ENCODE results near the gene LRMDA.

The LRMDA gene

GRCh38 chr10:75825661-75826060 is 394.2 kb downstream of the LRMDA start:
- no peak overlapping the region for H3K56ac ChIP-seq (ENCODE audit: low read length)
- no peak for DNase-seq
- no peak overlapping the region for H2BK120ac ChIP-seq (ENCODE audit: low read depth, low read length)
- H3K4ac ChIP-seq (ENCODE audit: low read depth, low read length): no peak overlapping the region
- H4K8ac ChIP-seq (ENCODE audit: low read depth, low read length): no peak overlapping the region
- no peak overlapping the region for H3K9ac ChIP-seq (ENCODE audit: low read length)
- no peaks in the 10 kb centered on the region for H3K79me2 ChIP-seq (ENCODE audit: control insufficient read depth, insufficient read depth, low read length)
- no peaks in the 10 kb centered on the region for H3K27me3 ChIP-seq (ENCODE audit: insufficient read depth, low read length, poor library complexity)
- H3K79me1 ChIP-seq (ENCODE audit: low read length): no peaks in the 10 kb centered on the region
- no peak overlapping the region for H4K5ac ChIP-seq (ENCODE audit: low read length)
- no peaks in the 10 kb centered on the region for H3K4me1 ChIP-seq (ENCODE audit: control insufficient read depth, low read depth, low read length)
- no peak overlapping the region for H3K27ac ChIP-seq (ENCODE audit: low read depth, low read length)
- H3K18ac ChIP-seq (ENCODE audit: low read length): no peak overlapping the region
- no peaks in the 10 kb centered on the region for H3K36me3 ChIP-seq (ENCODE audit: control insufficient read depth, insufficient read depth, low read length)
- no peak overlapping the region for H3K23ac ChIP-seq (ENCODE audit: low read length)
- no peak overlapping the region for H2AK5ac ChIP-seq (ENCODE audit: low read length)
- H2BK5ac ChIP-seq (ENCODE audit: low read length): no peak overlapping the region
- H3K4me3 ChIP-seq (ENCODE audit: low read length): no peak overlapping the region
- no peak overlapping the region for H2BK15ac ChIP-seq (replicated peaks; ENCODE audit: low read depth)
- WGBS (ENCODE audit: extremely low coverage, insufficient coverage, low lambda C conversion rate): no CpG with 5 or more reads among the region's 5 CpGs
- no peak overlapping the region for H3K4me2 ChIP-seq (ENCODE audit: low read length)

- Histone ChIP-seq H3K79me1 (ENCODE audit: low read length) (no peaks in the 10 kb centered on the region), H4K5ac (ENCODE audit: low read length) (no peak overlapping the region), H2BK120ac (ENCODE audit: low read depth, low read length) (no peak overlapping the region), H3K9ac (ENCODE audit: low read length) (no peak overlapping the region), H3K18ac (ENCODE audit: low read length) (no peak overlapping the region), H3K36me3 (ENCODE audit: control insufficient read depth, insufficient read depth, low read length) (no peaks in the 10 kb centered on the region), H3K27me3 (ENCODE audit: insufficient read depth, low read length, poor library complexity) (no peaks in the 10 kb centered on the region), H3K4me2 (ENCODE audit: low read length) (no peak overlapping the region), H3K56ac (ENCODE audit: low read length) (no peak overlapping the region), H3K4ac (ENCODE audit: low read depth, low read length) (no peak overlapping the region), H4K8ac (ENCODE audit: low read depth, low read length) (no peak overlapping the region), H3K79me2 (ENCODE audit: control insufficient read depth, insufficient read depth, low read length) (no peaks in the 10 kb centered on the region), H3K27ac (ENCODE audit: low read depth, low read length) (no peak overlapping the region), H3K4me1 (ENCODE audit: control insufficient read depth, low read depth, low read length) (no peaks in the 10 kb centered on the region), H2BK15ac (replicated peaks; ENCODE audit: low read depth) (no peak overlapping the region), H2AK5ac (ENCODE audit: low read length) (no peak overlapping the region), H3K23ac (ENCODE audit: low read length) (no peak overlapping the region), H2BK5ac (ENCODE audit: low read length) (no peak overlapping the region), H3K4me3 (ENCODE audit: low read length) (no peak overlapping the region)
- WGBS (ENCODE audit: extremely low coverage, insufficient coverage, low lambda C conversion rate): no CpG with 5 or more reads among the region's 5 CpGs
- DNase-seq: no peak
Observed at GRCh38 chr10:75826846-75827245, 395.4 kb downstream of the LRMDA start.

GRCh38 chr10:75827587-75828021 is 396.2 kb downstream of the LRMDA start:
- H3K27ac ChIP-seq (ENCODE audit: low read depth, low read length): no peak overlapping the region
- no peaks in the 10 kb centered on the region for H3K79me2 ChIP-seq (ENCODE audit: control insufficient read depth, insufficient read depth, low read length)
- H3K4ac ChIP-seq (ENCODE audit: low read depth, low read length): no peak overlapping the region
- no peaks in the 10 kb centered on the region for H3K36me3 ChIP-seq (ENCODE audit: control insufficient read depth, insufficient read depth, low read length)
- no peak overlapping the region for H2BK5ac ChIP-seq (ENCODE audit: low read length)
- DNase-seq: no peak
- H3K9ac ChIP-seq (ENCODE audit: low read length): no peak overlapping the region
- H3K4me3 ChIP-seq (ENCODE audit: low read length): no peak overlapping the region
- no peak overlapping the region for H3K4me2 ChIP-seq (ENCODE audit: low read length)
- no peaks in the 10 kb centered on the region for H3K4me1 ChIP-seq (ENCODE audit: control insufficient read depth, low read depth, low read length)
- H4K8ac ChIP-seq (ENCODE audit: low read depth, low read length): no peak overlapping the region
- no peak overlapping the region for H2AK5ac ChIP-seq (ENCODE audit: low read length)
- H3K56ac ChIP-seq (ENCODE audit: low read length): no peak overlapping the region
- WGBS (ENCODE audit: extremely low coverage, insufficient coverage, low lambda C conversion rate): no CpG with 5 or more reads among the region's 5 CpGs
- no peaks in the 10 kb centered on the region for H3K27me3 ChIP-seq (ENCODE audit: insufficient read depth, low read length, poor library complexity)
- no peaks in the 10 kb centered on the region for H3K79me1 ChIP-seq (ENCODE audit: low read length)
- H2BK15ac ChIP-seq (replicated peaks; ENCODE audit: low read depth): no peak overlapping the region
- H4K5ac ChIP-seq (ENCODE audit: low read length): no peak overlapping the region
- H3K18ac ChIP-seq (ENCODE audit: low read length): no peak overlapping the region
- H3K23ac ChIP-seq (ENCODE audit: low read length): no peak overlapping the region
- no peak overlapping the region for H2BK120ac ChIP-seq (ENCODE audit: low read depth, low read length)

- Histone ChIP-seq H4K5ac (ENCODE audit: low read length) (no peak overlapping the region), H3K79me2 (ENCODE audit: control insufficient read depth, insufficient read depth, low read length) (no peaks in the 10 kb centered on the region), H3K18ac (ENCODE audit: low read length) (no peak overlapping the region), H3K9ac (ENCODE audit: low read length) (no peak overlapping the region), H3K56ac (ENCODE audit: low read length) (no peak overlapping the region), H2AK5ac (ENCODE audit: low read length) (no peak overlapping the region), H3K4me2 (ENCODE audit: low read length) (no peak overlapping the region), H2BK5ac (ENCODE audit: low read length) (no peak overlapping the region), H2BK120ac (ENCODE audit: low read depth, low read length) (no peak overlapping the region), H3K23ac (ENCODE audit: low read length) (no peak overlapping the region), H4K8ac (ENCODE audit: low read depth, low read length) (no peak overlapping the region), H3K4me3 (ENCODE audit: low read length) (no peak overlapping the region), H2BK15ac (replicated peaks; ENCODE audit: low read depth) (no peak overlapping the region), H3K27me3 (ENCODE audit: insufficient read depth, low read length, poor library complexity) (no peaks in the 10 kb centered on the region), H3K27ac (ENCODE audit: low read depth, low read length) (no peak overlapping the region), H3K4ac (ENCODE audit: low read depth, low read length) (no peak overlapping the region), H3K79me1 (ENCODE audit: low read length) (no peaks in the 10 kb centered on the region), H3K4me1 (ENCODE audit: control insufficient read depth, low read depth, low read length) (no peaks in the 10 kb centered on the region), H3K36me3 (ENCODE audit: control insufficient read depth, insufficient read depth, low read length) (no peaks in the 10 kb centered on the region)
- no peak for DNase-seq
- WGBS (ENCODE audit: extremely low coverage, insufficient coverage, low lambda C conversion rate): no CpG with 5 or more reads among the region's 3 CpGs
Observed at GRCh38 chr10:75828413-75828812, 397.0 kb downstream of the LRMDA start.

- no CpG with 5 or more reads among the region's 3 CpGs for WGBS (ENCODE audit: extremely low coverage, insufficient coverage, low lambda C conversion rate)
Observed at GRCh38 chr10:75836064-75836463, 404.6 kb downstream of the LRMDA start.

GRCh38 chr10:75838486-75838885 is 407.1 kb downstream of the LRMDA start:
- H3K27ac ChIP-seq (ENCODE audit: low read depth, low read length): no peak overlapping the region
- no peak overlapping the region for H2AK5ac ChIP-seq (ENCODE audit: low read length)
- no peak overlapping the region for H3K4ac ChIP-seq (ENCODE audit: low read depth, low read length)
- H2BK120ac ChIP-seq (ENCODE audit: low read depth, low read length): no peak overlapping the region
- H3K27me3 ChIP-seq (ENCODE audit: insufficient read depth, low read length, poor library complexity): no peaks in the 10 kb centered on the region
- no peak overlapping the region for H3K56ac ChIP-seq (ENCODE audit: low read length)
- H4K5ac ChIP-seq (ENCODE audit: low read length): no peak overlapping the region
- H3K4me2 ChIP-seq (ENCODE audit: low read length): no peak overlapping the region
- H3K79me2 ChIP-seq (ENCODE audit: control insufficient read depth, insufficient read depth, low read length): no peaks in the 10 kb centered on the region
- no peak overlapping the region for H3K23ac ChIP-seq (ENCODE audit: low read length)
- H3K4me3 ChIP-seq (ENCODE audit: low read length): no peak overlapping the region
- no peaks in the 10 kb centered on the region for H3K4me1 ChIP-seq (ENCODE audit: control insufficient read depth, low read depth, low read length)
- no CpG with 5 or more reads among the region's 1 CpG for WGBS (ENCODE audit: extremely low coverage, insufficient coverage, low lambda C conversion rate)
- H2BK5ac ChIP-seq (ENCODE audit: low read length): no peak overlapping the region
- no peak overlapping the region for H2BK15ac ChIP-seq (replicated peaks; ENCODE audit: low read depth)
- no peak for DNase-seq
- no peaks in the 10 kb centered on the region for H3K36me3 ChIP-seq (ENCODE audit: control insufficient read depth, insufficient read depth, low read length)
- no peak overlapping the region for H3K9ac ChIP-seq (ENCODE audit: low read length)
- H4K8ac ChIP-seq (ENCODE audit: low read depth, low read length): no peak overlapping the region
- H3K79me1 ChIP-seq (ENCODE audit: low read length): no peaks in the 10 kb centered on the region
- no peak overlapping the region for H3K18ac ChIP-seq (ENCODE audit: low read length)

More at GRCh38 chr10:75836064-75836463, 404.6 kb downstream of the LRMDA start:
- no peak for DNase-seq
- Histone ChIP-seq H3K4me2 (ENCODE audit: low read length) (no peak overlapping the region), H3K27ac (ENCODE audit: low read depth, low read length) (no peak overlapping the region), H3K9ac (ENCODE audit: low read length) (no peak overlapping the region), H2BK120ac (ENCODE audit: low read depth, low read length) (no peak overlapping the region), H3K4me1 (ENCODE audit: control insufficient read depth, low read depth, low read length) (no peaks in the 10 kb centered on the region), H3K4me3 (ENCODE audit: low read length) (no peak overlapping the region), H3K36me3 (ENCODE audit: control insufficient read depth, insufficient read depth, low read length) (no peaks in the 10 kb centered on the region), H3K4ac (ENCODE audit: low read depth, low read length) (no peak overlapping the region), H4K5ac (ENCODE audit: low read length) (no peak overlapping the region), H3K79me2 (ENCODE audit: control insufficient read depth, insufficient read depth, low read length) (no peaks in the 10 kb centered on the region), H2BK5ac (ENCODE audit: low read length) (no peak overlapping the region), H3K18ac (ENCODE audit: low read length) (no peak overlapping the region), H4K8ac (ENCODE audit: low read depth, low read length) (no peak overlapping the region), H3K27me3 (ENCODE audit: insufficient read depth, low read length, poor library complexity) (no peaks in the 10 kb centered on the region), H3K79me1 (ENCODE audit: low read length) (no peaks in the 10 kb centered on the region), H2AK5ac (ENCODE audit: low read length) (no peak overlapping the region), H3K23ac (ENCODE audit: low read length) (no peak overlapping the region), H3K56ac (ENCODE audit: low read length) (no peak overlapping the region), H2BK15ac (replicated peaks; ENCODE audit: low read depth) (no peak overlapping the region)
